Thyroid gland (tissue), 4 donors: ENCODE results near the gene KBTBD6. TPM values are rescaled to one million over a fixed set of nuclear protein-coding genes. Genes with fewer than 3 reads are reported as not detected.

Experiments
- DNase-seq, 2 donors: peaks; one replicate each; pipeline ENCODE4 v3.0.0-alpha.2; 2019
- H3K27ac ChIP-seq, 3 donors: fragments of 200-600 bp; sonication (generic); 1 replicate in 2 of 3; 2 replicates in 1 of 3; pipeline ENCODE4 v1.5.1; 2016 to 2019; ENCODE audit warnings: mild to moderate bottlenecking in 1 of 3, moderate library complexity in 1 of 3
- H3K27me3 ChIP-seq: fragments of 200-600 bp; sonication (generic); one replicate; pipeline ENCODE4 v1.5.1; 2019
- H3K36me3 ChIP-seq, 2 donors: fragments of 200-600 bp; sonication (generic); one replicate each; pipeline ENCODE4 v1.5.1; 2016 to 2019
- H3K4me1 ChIP-seq, 2 donors: fragments of 200-600 bp; sonication (generic); one replicate each; pipeline ENCODE4 v1.5.1; 2017 to 2019
- H3K4me3 ChIP-seq, 3 donors: fragments of 200-600 bp; sonication (generic); replicated peaks in 1 of 3; 1 replicate in 2 of 3; 2 replicates in 1 of 3; pipeline ENCODE4 v1.5.1; 2016; ENCODE audit warnings: mild to moderate bottlenecking in 1 of 3
- H3K9me3 ChIP-seq: fragments of 200-600 bp; sonication (generic); one replicate; pipeline ENCODE4 v1.5.1; 2017
- CTCF ChIP-seq, 6 experiments: fragments of 200-600 bp in 3 of 6; fragments of 450-650 bp in 3 of 6; sonication (generic) in 3 of 6; IDR thresholded peaks; one replicate each; pipeline ENCODE4 v1.5.1; 2016 to 2019; ENCODE audit warnings: antibody characterized with exemption in 6 of 6, mild to moderate bottlenecking in 2 of 6, inconsistent platforms in 1 of 6, moderate library complexity in 1 of 6
- POLR2A ChIP-seq, 2 donors: fragments of 450-650 bp; IDR thresholded peaks; one replicate each; pipeline ENCODE4 v1.6.1; 2017; ENCODE audit warnings: antibody characterized with exemption in 2 of 2, mild to moderate bottlenecking in 2 of 2, moderate library complexity in 1 of 2
- WGBS, 2 donors: methylation state at CpG; one replicate each; pipeline ENCODE4 v1.1.5; 2017; 5-methylcytosine and 5-hydroxymethylcytosine counted together
- intact Hi-C: fragments of 100-400 bp; cut with DNase I; formaldehyde crosslinking; loops from one replicate; pipeline ENCODE4 v1.15.1; 2023
- total RNA-seq, 4 donors: library from RNA; depleted of rRNA; stranded (reverse); fragments of >200 nt; gene quantifications; one replicate each; pipeline ENCODE4 v1.2.3, GENCODE V29; 2016

The KBTBD6 gene
- total RNA-seq, 4 donors from 2014 or later: 10.2 to 11.9 (median 11.2) TPM

- 85 to 86% methylated on average over 3 of the region's 3 CpGs for WGBS, 2 donors
- peaks cover 19 to 32% of the 10 kb centered on the region in 2 donors for H3K4me1 ChIP-seq
Measured at GRCh38 chr13:41130356-41130755, 2.2 kb downstream of the KBTBD6 start.

GRCh38 chr13:41127701-41128100, 4.9 kb downstream of the KBTBD6 start:
- intact Hi-C loops: no loop called here
- no peak for TF ChIP-seq POLR2A (IDR thresholded peaks at IDR 0.05)
- no peak for TF ChIP-seq CTCF (IDR thresholded peaks at IDR 0.05)
- peaks cover 19 to 27% of the 10 kb centered on the region in 2 donors for H3K4me1 ChIP-seq
- whole genome bisulfite sequencing, 2 donors: 86 to 92% methylated on average over 3 of the region's 3 CpGs
- H3K27ac ChIP-seq: no peak overlapping the region
- no peaks in the 10 kb centered on the region for H3K9me3 ChIP-seq
- H3K27me3 ChIP-seq: no peaks in the 10 kb centered on the region
- H3K36me3 ChIP-seq: no peaks in the 10 kb centered on the region
- no peak for DNase-seq
- no peak overlapping the region for H3K4me3 ChIP-seq

More at GRCh38 chr13:41130356-41130755, 2.2 kb downstream of the KBTBD6 start:
- no peaks in the 10 kb centered on the region for H3K36me3 ChIP-seq
- DNase-seq: no peak
- TF ChIP-seq CTCF (IDR thresholded peaks at IDR 0.05) (no peak), POLR2A (IDR thresholded peaks at IDR 0.05) (no peak)
- no peaks in the 10 kb centered on the region for H3K9me3 ChIP-seq
- H3K27me3 ChIP-seq: no peaks in the 10 kb centered on the region
- H3K4me3 ChIP-seq: no peak overlapping the region
- H3K27ac ChIP-seq: no peak overlapping the region
- intact Hi-C loops: no loop called here

GRCh38 chr13:41122838-41123237, 9.8 kb downstream of the KBTBD6 start:
- intact Hi-C loops: no loop called here
- H3K4me1 ChIP-seq: no peaks in the 10 kb centered on the region

GRCh38 chr13:41117869-41118268, 14.7 kb downstream of the KBTBD6 start:
- no peak overlapping the region for H3K4me3 ChIP-seq
- no peak overlapping the region for H3K27ac ChIP-seq
- DNase-seq: no peak
- H3K36me3 ChIP-seq: no peaks in the 10 kb centered on the region
- 88 to 91% methylated on average over 4 of the region's 4 CpGs for WGBS, 2 donors
- TF ChIP-seq POLR2A (IDR thresholded peaks at IDR 0.05) (no peak), CTCF (IDR thresholded peaks at IDR 0.05) (no peak)
- H3K27me3 ChIP-seq: no peaks in the 10 kb centered on the region
- intact Hi-C loops: no loop called here
- no peaks in the 10 kb centered on the region for H3K4me1 ChIP-seq
- no peaks in the 10 kb centered on the region for H3K9me3 ChIP-seq

More at GRCh38 chr13:41122838-41123237, 9.8 kb downstream of the KBTBD6 start:
- Histone ChIP-seq H3K27me3 (no peaks in the 10 kb centered on the region), H3K27ac (no peak overlapping the region), H3K4me3 (no peak overlapping the region), H3K36me3 (no peaks in the 10 kb centered on the region), H3K9me3 (no peaks in the 10 kb centered on the region)
- DNase-seq: no peak
- no peak for TF ChIP-seq CTCF (IDR thresholded peaks at IDR 0.05)
- no peak for TF ChIP-seq POLR2A (IDR thresholded peaks at IDR 0.05)
- 64% methylated on average over 2 of the region's 2 CpGs for WGBS, 2 donors

GRCh38 chr13:41111454-41111853, 21.1 kb downstream of the KBTBD6 start:
- Histone ChIP-seq H3K27me3 (no peaks in the 10 kb centered on the region), H3K4me1 (no peaks in the 10 kb centered on the region), H3K36me3 (no peaks in the 10 kb centered on the region), H3K9me3 (no peaks in the 10 kb centered on the region), H3K4me3 (no peak overlapping the region), H3K27ac (no peak overlapping the region)
- WGBS, 2 donors: 92 to 93% methylated on average over 7 of the region's 7 CpGs
- intact Hi-C loops: no loop called here
- TF ChIP-seq CTCF (IDR thresholded peaks at IDR 0.05) (no peak), POLR2A (IDR thresholded peaks at IDR 0.05) (no peak)
- DNase-seq: no peak
